LoVo (cell line): Measurements from ENCODE around the gene VEGFD.
"Not testable (repeated sequence)": the region's sequence is repeated elsewhere in the genome, so short reads cannot be mapped to it uniquely, and the experiment has no call there.

ENCODE experiments used
- DNase-seq: peaks from one replicate; pipeline ENCODE4 v3.0.0-alpha.2; 2016; ENCODE audit warnings: low spot score

Gene VEGFD

DNA sequence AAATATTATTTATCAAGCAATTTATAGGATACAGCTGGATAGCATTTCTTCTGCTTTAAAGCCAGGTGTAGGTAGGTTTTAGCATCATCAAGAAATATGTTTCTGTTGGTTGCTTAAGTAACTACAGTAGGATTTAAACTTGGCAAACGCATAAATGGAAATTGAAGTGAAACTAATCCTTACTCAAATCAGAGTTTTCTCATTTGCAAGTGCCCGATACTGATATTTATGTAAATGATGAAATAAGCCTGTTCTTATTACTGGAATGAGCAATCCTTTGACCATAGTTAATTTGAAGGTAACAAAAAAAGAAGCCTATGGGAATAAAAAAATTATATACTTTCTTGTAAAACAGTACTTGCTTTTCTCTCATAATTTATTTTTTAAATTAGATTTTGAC lies 25.7 kb downstream of the VEGFD start:
- DNase-seq = no peak

DNA sequence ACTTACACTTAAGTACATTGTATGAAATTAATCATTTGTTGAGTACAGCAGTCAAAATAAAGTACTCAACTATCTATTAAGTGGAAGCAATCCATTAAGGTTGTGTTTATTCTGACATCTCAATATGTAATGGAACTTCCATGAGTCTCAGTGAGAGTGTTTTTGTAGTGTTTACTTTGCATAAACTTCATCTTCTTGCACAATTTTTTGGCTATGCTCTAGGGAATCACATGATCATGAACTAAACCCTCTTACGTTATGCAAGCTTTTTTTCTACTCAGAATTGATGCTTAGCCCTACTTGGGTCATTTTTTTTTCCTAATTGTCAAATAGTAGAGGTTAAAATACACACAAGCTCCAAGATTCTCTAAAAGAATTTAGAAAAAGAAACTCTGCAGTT lies 27.8 kb downstream of the VEGFD start:
- no peak for DNase-seq

- DNase-seq = no peak
These were observed 33.8 kb downstream of the VEGFD start for GRCh38 chrX:15350329-15350996.

DNA sequence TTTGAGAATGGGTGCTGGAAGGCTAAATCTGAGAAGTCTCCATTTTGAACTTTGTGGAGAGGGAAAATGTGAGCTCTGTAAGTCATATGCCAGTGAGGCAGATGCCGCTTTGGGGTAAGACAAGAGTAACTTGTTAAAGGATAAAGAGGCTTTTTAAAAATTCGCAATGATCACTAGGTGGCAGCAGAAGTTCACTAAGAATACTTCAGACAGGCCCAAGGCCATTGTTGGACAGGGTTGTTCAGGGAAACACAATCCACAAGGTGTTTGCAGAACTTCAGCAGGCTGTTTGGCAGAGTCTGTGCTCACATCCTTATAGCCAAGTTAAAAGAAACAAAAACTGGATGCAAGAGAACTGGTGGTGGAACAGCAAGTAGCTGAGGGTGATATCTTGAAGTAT lies 35.2 kb downstream of the VEGFD start:
- DNase-seq = peak; percentile 39

- no peak for DNase-seq
These were observed 38.2 kb downstream of the VEGFD start for GRCh38 chrX:15345976-15346375.

GRCh38 chrX:15344106-15344505 lies 40.1 kb downstream of the VEGFD start:
- DNase-seq = no peak

DNA sequence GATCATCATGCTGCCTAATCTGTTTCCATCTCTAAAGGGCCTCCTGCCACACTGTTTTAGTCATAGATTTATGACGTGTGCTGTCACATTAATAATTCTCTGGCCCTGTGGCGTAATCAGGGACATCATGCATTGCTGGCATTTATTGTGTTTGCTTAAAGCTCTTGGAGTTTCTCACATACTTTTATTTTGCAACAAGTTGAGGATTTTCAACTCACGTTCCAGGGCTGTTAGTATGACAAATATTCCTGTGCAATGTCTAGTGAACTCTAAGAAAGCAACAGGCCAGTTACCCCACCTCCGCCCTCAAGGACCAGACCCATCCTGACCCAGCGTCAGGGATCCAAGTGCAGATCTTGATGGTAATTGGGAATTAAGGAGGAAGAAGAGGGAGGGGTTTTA lies 41.1 kb downstream of the VEGFD start:
- DNase-seq = no peak

DNA sequence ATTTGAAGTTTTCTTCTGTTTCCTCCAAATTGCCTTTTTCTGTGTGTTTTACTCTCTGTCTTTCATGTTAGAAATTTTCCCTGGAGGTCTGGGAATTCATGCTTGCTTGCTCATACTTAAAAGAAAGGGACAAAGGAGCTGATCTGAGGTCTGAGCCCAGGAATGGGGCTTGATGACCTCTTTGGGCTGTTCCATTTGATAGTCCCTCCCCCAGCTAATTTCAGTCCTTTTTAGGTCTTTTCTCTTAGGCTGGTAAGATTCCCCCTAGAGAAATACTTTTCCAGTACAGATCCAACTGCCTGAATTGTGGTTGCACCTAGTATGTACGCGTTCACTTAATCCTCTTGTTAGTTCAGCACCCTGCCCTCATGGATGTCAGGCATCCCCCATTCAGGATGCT lies 43.3 kb downstream of the VEGFD start:
- no peak for DNase-seq

GRCh38 chrX:15336023-15336413 lies 48.2 kb downstream of the VEGFD start:
- peak; percentile 3 for DNase-seq

DNA sequence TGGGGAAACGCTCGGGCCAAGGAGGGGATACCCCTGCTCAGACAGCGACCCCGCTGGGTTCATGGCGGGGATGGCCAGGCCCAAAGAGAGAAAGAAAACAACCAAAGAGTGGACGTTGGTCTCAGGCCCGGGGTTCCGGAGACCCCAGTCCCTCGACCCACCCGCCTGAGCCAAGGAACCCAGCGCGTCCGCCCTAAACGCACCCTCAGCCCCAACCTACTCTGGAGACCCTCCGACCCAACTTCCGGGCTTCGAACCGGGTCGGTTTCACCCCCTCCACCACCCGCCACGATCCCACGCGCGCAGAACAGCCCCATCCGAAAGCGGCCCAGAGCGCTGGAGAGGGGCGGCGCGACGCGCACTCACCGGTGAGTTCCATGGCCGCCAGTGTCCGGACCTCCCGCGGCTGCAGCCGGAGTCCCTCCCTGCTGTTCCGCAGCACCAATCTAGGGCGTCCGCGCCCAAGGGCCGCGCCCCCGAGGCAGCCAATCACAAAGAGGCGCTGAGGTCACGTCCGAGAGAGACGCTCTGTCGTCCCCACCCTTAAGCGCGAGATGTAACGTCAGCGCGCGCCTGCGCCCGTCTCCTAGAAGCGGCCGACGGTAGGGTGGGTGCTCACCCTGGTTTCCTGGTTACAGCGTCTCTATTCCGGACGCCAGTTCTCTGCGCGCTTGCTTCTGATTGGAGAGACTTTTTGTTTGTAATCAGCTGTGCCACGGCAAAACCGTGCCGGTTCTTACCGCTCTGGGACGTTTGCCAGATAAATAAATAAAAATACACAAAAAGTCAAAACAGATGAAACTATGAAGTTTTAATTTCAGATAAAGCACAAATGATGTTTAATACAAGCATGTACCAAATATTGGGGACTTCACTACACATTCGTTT lies 48.8 kb downstream of the VEGFD start, which contains the start of gene PIGA:
PIGA (minus strand) TSS at position 389 of the 888 bp plus-strand sequence. CDS start 3,593 bp downstream, outside the sequence.
- DNase-seq = peak; percentile 90

DNA sequence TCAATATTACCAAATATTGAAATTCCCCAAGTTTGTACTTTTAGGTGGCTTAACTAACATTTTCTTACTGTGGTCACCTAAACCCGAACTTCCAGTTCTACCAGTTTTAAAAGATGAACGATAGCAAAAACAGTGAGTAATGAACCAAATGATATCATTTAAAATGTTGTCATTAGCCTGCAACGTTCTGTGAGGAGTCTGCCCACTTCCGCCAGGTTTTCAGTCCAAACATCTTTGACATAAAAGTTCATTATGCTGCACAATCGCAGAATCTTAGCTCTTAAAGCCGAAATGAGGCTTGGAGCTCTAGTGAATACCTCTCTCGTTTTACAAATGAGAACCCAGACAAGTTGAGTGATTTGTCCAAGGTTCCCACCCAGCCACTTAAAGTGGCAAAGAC lies 49.7 kb downstream of the VEGFD start:
- DNase-seq = no peak

- no peak for DNase-seq
These were observed 55.4 kb downstream of the VEGFD start for GRCh38 chrX:15328821-15329220.

GRCh38 chrX:15328131-15328530 lies 56.1 kb downstream of the VEGFD start:
- DNase-seq = no peak

DNA sequence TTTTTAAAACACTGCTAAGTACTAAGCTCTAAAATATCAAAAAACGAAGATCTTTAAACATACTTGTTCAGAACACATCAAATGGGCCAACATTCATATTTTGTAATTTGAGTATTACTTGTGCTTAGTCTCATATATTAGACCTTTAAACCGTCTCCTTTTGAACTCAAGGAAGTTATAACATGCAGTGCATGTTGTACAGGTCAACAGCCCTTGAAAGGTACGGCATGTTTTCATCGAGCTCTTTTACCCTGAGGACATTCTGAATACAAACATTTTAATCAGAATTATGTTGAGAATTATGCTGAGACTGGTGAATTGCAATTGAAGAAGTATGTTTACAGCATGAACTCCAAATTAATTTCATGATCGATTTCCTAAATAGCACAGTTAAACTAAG lies 61.7 kb downstream of the VEGFD start:
- DNase-seq = no peak

GRCh38 chrX:15322072-15322471 lies 62.1 kb downstream of the VEGFD start:
- no peak for DNase-seq

DNA sequence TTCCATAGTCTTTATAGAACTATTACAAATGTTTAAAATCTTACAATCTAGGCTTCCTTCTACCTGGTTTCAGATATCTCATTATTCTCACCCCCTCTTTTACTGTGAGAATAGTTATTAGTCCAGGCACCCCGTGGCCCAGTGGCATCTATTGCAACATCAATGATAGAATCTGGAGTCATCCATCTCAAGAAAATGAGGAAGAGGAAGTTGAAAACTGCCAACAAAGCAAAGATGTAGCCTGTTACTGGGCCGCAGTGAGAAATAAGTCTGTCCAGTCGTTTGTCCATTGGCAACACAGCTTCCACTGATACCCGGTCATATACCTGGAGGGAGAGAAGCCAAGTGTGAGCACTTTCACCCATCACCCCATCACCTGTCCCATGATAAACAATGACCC lies 62.8 kb downstream of the VEGFD start:
- DNase-seq = no peak

- no peak for DNase-seq
These were observed 63.9 kb downstream of the VEGFD start for GRCh38 chrX:15320297-15320696.

DNA sequence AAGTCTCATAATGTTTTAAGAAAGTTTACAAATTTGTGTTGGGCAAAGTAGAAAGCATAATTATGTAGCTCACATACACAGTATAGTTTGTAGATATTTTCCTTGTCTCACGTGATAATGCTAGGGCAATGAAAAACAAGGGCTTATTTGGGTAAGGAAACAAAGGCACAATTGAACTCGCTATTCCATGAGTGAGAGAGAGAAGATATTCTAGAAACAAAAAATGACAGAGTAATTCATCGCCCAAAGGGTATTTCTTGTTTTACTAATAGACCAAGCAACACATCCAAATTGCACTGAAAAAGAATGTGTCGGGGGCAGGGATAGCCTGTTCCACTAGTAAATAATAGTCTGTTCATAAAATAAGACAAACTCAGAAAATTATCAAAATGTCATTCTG lies 65.1 kb downstream of the VEGFD start:
- no peak for DNase-seq

GRCh38 chrX:15315509-15315908 lies 68.7 kb downstream of the VEGFD start, which contains the start of gene ASB11:
Gene ASB11, minus strand, starts transcription at chrX:15315640. Its CDS starts 35 bp downstream, at chrX:15315605.
- DNase-seq = no peak

GRCh38 chrX:15314472-15314871 lies 69.7 kb downstream of the VEGFD start:
- no peak for DNase-seq

- DNase-seq = no peak
These were observed 73.1 kb downstream of the VEGFD start for GRCh38 chrX:15311119-15311518.

GRCh38 chrX:15310117-15310516 lies 74.1 kb downstream of the VEGFD start:
- DNase-seq = peak; percentile 2

GRCh38 chrX:15305899-15306298 lies 78.3 kb downstream of the VEGFD start:
- not testable (repeated sequence) for DNase-seq
